Measurements from ENCODE around the gene UBE3A. TPM values are rescaled to one million over a fixed set of nuclear protein-coding genes. Genes with fewer than 3 reads are reported as not detected.

The UBE3A gene
- total and polyA plus RNA-seq, 2 donors (not counting 1 experiment from before 2014, with no cell fraction given), result 13.4 to 135 TPM

DNA sequence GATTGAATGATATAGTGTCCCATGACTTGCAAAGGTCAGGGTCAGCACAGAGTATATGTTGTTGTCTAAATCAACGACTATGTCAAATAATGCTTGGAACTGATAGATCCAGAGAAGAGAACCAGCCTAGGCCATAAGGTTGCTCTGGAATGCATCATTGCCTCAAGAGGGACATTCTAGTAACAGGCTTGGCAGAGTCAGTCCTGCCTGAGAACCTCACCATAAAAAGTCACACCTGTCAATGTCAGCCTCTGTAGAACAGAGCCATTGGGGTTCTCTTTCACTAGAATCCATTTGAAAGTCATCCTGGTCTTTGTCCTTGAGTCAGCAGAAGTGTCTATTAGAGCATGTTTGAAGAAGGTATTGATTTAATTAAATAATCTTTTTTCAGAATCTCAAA, 31.4 kb upstream of the UBE3A start:
- Mint-ChIP-seq H3K27ac (no peak overlapping the region), H3K27me3 (no peaks in the 10 kb centered on the region), H3K4me3 (no peak overlapping the region), H3K4me1 (no peaks in the 10 kb centered on the region), H3K9me3 (ENCODE audit: insufficient read depth) (peaks cover 12% of the 10 kb centered on the region)
- H4K20me1 ChIP-seq (ENCODE audit: control insufficient read depth, insufficient read depth, low read length, poor library complexity, severe bottlenecking), result no peaks in the 10 kb centered on the region
- no peaks in the 10 kb centered on the region for H3K27me3 ChIP-seq (replicated peaks in 1 of 4; ENCODE audit: control extremely low read depth in 1 of 4, control insufficient read depth in 3 of 4, insufficient read depth in 4 of 4, low read length in 3 of 4)
- H3K4me3 ChIP-seq (ENCODE audit: control extremely low read depth in 1 of 5, extremely low read depth in 1 of 5, insufficient read depth in 1 of 5, low read depth in 2 of 5, low read length in 4 of 5), result no peak overlapping the region
- CTCF ChIA-PET, result no interaction called here
- no peak for ATAC-seq (ENCODE audit: low read depth)
- no peak overlapping the region for H3K4me2 ChIP-seq (replicated peaks; ENCODE audit: low read depth, low read length, poor library complexity, severe bottlenecking)
- H2AFZ ChIP-seq (ENCODE audit: insufficient read depth, low read depth, low read length, poor library complexity, severe bottlenecking), result no peak overlapping the region
- intact Hi-C loops (cut with micrococcal nuclease), result no loop called here
- DNase-seq, result no peak
- H3K36me3 ChIP-seq (replicated peaks in 1 of 2; ENCODE audit: control extremely low read depth in 1 of 2, control insufficient read depth in 1 of 2, extremely low read depth in 1 of 2, insufficient read depth in 2 of 2, low read length in 1 of 2), result no peaks in the 10 kb centered on the region
- POLR2A ChIA-PET, result no interaction called here
- H3K4me1 ChIP-seq (ENCODE audit: control insufficient read depth in 2 of 2, insufficient read depth in 2 of 2, low read length in 2 of 2), result no peaks in the 10 kb centered on the region
- no peak overlapping the region for H3K9ac ChIP-seq (ENCODE audit: low read length)
- H3K79me2 ChIP-seq (ENCODE audit: control insufficient read depth, insufficient read depth, low read length), result no peaks in the 10 kb centered on the region
- no peak overlapping the region for H3K27ac ChIP-seq (ENCODE audit: low read length in 2 of 2)
- H3K9me3 ChIP-seq (ENCODE audit: control extremely low read depth in 1 of 3, control insufficient read depth in 2 of 3, insufficient read depth in 1 of 3, low read length in 2 of 3), result peaks cover 2 to 18% (median 9%) of the 10 kb centered on the region in 3 donors
- TF ChIP-seq EZH2 (IDR thresholded peaks at IDR 0.05; ENCODE audit: borderline replicate concordance, insufficient read depth, low read depth, low read length, poor library complexity, severe bottlenecking), result no peak
- no peak for TF ChIP-seq CTCF (IDR thresholded peaks at IDR 0.05)
- WGBS (ENCODE audit: insufficient coverage), result 67% methylated on average over 1 of the region's 1 CpG

DNA sequence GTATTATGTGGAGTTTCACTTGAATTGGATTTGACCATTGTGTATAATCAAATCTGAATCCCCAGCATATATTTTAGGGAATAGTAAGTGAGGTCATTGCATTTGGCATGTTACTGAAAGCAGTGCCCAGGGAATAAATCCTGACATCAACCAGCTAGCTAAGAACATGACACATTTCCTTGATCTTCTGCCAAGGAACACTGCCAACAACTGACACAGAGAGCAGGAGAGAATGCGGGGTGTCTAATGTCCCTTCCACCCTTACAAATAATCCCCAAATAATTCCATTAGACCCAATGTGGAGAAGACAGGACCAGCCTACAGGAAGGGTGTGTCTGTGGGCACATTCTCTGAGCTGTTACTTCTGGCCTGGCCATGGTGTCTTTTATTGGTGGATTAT, 30.6 kb upstream of the UBE3A start:
- no peak for DNase-seq
- POLR2A ChIA-PET, result no interaction called here
- intact Hi-C loops (cut with micrococcal nuclease), result no loop called here

More for the DNA sequence above, 30.6 kb upstream of the UBE3A start:
- no peaks in the 10 kb centered on the region for H3K79me2 ChIP-seq (ENCODE audit: control insufficient read depth, insufficient read depth, low read length)
- no peaks in the 10 kb centered on the region for H3K27me3 Mint-ChIP-seq
- no peaks in the 10 kb centered on the region for H3K36me3 ChIP-seq (replicated peaks in 1 of 2; ENCODE audit: control extremely low read depth in 1 of 2, control insufficient read depth in 1 of 2, extremely low read depth in 1 of 2, insufficient read depth in 2 of 2, low read length in 1 of 2)
- WGBS (ENCODE audit: insufficient coverage), result no CpG with 5 or more reads among the region's 1 CpG
- CTCF ChIA-PET, result no interaction called here
- no peaks in the 10 kb centered on the region for H4K20me1 ChIP-seq (ENCODE audit: control insufficient read depth, insufficient read depth, low read length, poor library complexity, severe bottlenecking)
- no peak overlapping the region for H3K27ac ChIP-seq (ENCODE audit: low read length in 2 of 2)
- H3K9me3 ChIP-seq (ENCODE audit: control extremely low read depth in 1 of 3, control insufficient read depth in 2 of 3, insufficient read depth in 1 of 3, low read length in 2 of 3), result peaks cover 2 to 18% (median 9%) of the 10 kb centered on the region in 3 donors
- no peak overlapping the region for H2AFZ ChIP-seq (ENCODE audit: insufficient read depth, low read depth, low read length, poor library complexity, severe bottlenecking)
- no peak for ATAC-seq (ENCODE audit: low read depth)
- no peaks in the 10 kb centered on the region for H3K27me3 ChIP-seq (replicated peaks in 1 of 4; ENCODE audit: control extremely low read depth in 1 of 4, control insufficient read depth in 3 of 4, insufficient read depth in 4 of 4, low read length in 3 of 4)
- no peak overlapping the region for H3K4me2 ChIP-seq (replicated peaks; ENCODE audit: low read depth, low read length, poor library complexity, severe bottlenecking)
- H3K4me3 ChIP-seq (ENCODE audit: control extremely low read depth in 1 of 5, extremely low read depth in 1 of 5, insufficient read depth in 1 of 5, low read depth in 2 of 5, low read length in 4 of 5), result no peak overlapping the region
- peaks cover 12% of the 10 kb centered on the region for H3K9me3 Mint-ChIP-seq (ENCODE audit: insufficient read depth)
- no peaks in the 10 kb centered on the region for H3K4me1 Mint-ChIP-seq
- H3K4me3 Mint-ChIP-seq, result no peak overlapping the region
- TF ChIP-seq CTCF (IDR thresholded peaks at IDR 0.05) (no peak), EZH2 (IDR thresholded peaks at IDR 0.05; ENCODE audit: borderline replicate concordance, insufficient read depth, low read depth, low read length, poor library complexity, severe bottlenecking) (no peak)
- H3K4me1 ChIP-seq (ENCODE audit: control insufficient read depth in 2 of 2, insufficient read depth in 2 of 2, low read length in 2 of 2), result no peaks in the 10 kb centered on the region
- H3K9ac ChIP-seq (ENCODE audit: low read length), result no peak overlapping the region
- H3K27ac Mint-ChIP-seq, result no peak overlapping the region
